ENCODE results near the gene ENO2.

Gene ENO2

GRCh38 chr12:6948873-6949594 lies 34.7 kb downstream of the ENO2 start:
- DNase-seq (ENCODE audit: low spot score) = no peak

- no peak for DNase-seq (ENCODE audit: low spot score)
Observed at GRCh38 chr12:6950401-6950801, 36.0 kb downstream of the ENO2 start.

GRCh38 chr12:6950811-6951540 lies 36.6 kb downstream of the ENO2 start, which contains the start of gene PTPN6:
TSS of gene PTPN6 (plus strand) at chr12:6951356. CDS start at chr12:6951513, 157 bp downstream.
- DNase-seq (ENCODE audit: low spot score) = no peak

GRCh38 chr12:6951551-6952120 lies 37.3 kb downstream of the ENO2 start:
- DNase-seq (ENCODE audit: low spot score) = no peak

- DNase-seq (ENCODE audit: low spot score) = no peak
Observed at GRCh38 chr12:6952121-6952862, 37.9 kb downstream of the ENO2 start.

- DNase-seq (ENCODE audit: low spot score) = no peak
Observed at GRCh38 chr12:6952863-6953441, 38.6 kb downstream of the ENO2 start.

GRCh38 chr12:6953442-6954315 lies 39.3 kb downstream of the ENO2 start:
- no peak for DNase-seq (ENCODE audit: low spot score)

- DNase-seq (ENCODE audit: low spot score) = no peak
Observed at GRCh38 chr12:6954316-6955107, 40.1 kb downstream of the ENO2 start.

- DNase-seq (ENCODE audit: low spot score) = no peak
Observed at GRCh38 chr12:6955108-6956020, 41.0 kb downstream of the ENO2 start.

GRCh38 chr12:6956021-6956727 lies 41.8 kb downstream of the ENO2 start:
- no peak for DNase-seq (ENCODE audit: low spot score)

- DNase-seq (ENCODE audit: low spot score) = no peak
Observed at GRCh38 chr12:6957151-6957701, 42.8 kb downstream of the ENO2 start.

GRCh38 chr12:6957741-6958608 lies 43.6 kb downstream of the ENO2 start:
- DNase-seq (ENCODE audit: low spot score) = no peak

GRCh38 chr12:6958609-6959057 lies 44.3 kb downstream of the ENO2 start:
- no peak for DNase-seq (ENCODE audit: low spot score)

- DNase-seq (ENCODE audit: low spot score) = no peak
Observed at GRCh38 chr12:6959058-6959804, 44.9 kb downstream of the ENO2 start.

GRCh38 chr12:6959805-6960592 lies 45.6 kb downstream of the ENO2 start:
- DNase-seq (ENCODE audit: low spot score) = no peak

All from putamen (tissue), 1 donor.